HFFc6 (cell line): Measurements from ENCODE around the gene FUNDC2. TPM values are rescaled to one million over a fixed set of nuclear protein-coding genes. Genes with fewer than 3 reads are reported as not detected.
A peak's percentile ranks its signal among the peaks of the same experiment; 100 is the strongest.

Experiments used
- DNase-seq: peaks from one replicate; pipeline ENCODE4 v3.0.0-alpha.2; 2018
- H3K27ac Mint-ChIP-seq: 2 replicates; pipeline ENCODE4 v1.8.0; 2020; ENCODE audit warnings: mild to moderate bottlenecking, mixed read lengths
- H3K27me3 Mint-ChIP-seq: 2 replicates; pipeline ENCODE4 v1.8.0; 2021; ENCODE audit warnings: mild to moderate bottlenecking, moderate library complexity, mixed read lengths; ENCODE audit not compliant: insufficient read depth
- H3K36me3 Mint-ChIP-seq: 2 replicates; pipeline ENCODE4 v1.8.0; 2021; ENCODE audit warnings: low read depth, mixed read lengths
- H3K4me1 Mint-ChIP-seq: 2 replicates; pipeline ENCODE4 v1.8.0; 2020; ENCODE audit warnings: low read depth, mixed read lengths
- H3K4me3 Mint-ChIP-seq: 2 replicates; pipeline ENCODE4 v1.8.0; 2020; ENCODE audit warnings: mild to moderate bottlenecking, moderate library complexity, mixed read lengths
- H3K9me3 Mint-ChIP-seq: 2 replicates; pipeline ENCODE4 v1.8.0; 2020; ENCODE audit warnings: mild to moderate bottlenecking, mixed read lengths
- CTCF ChIP-seq: fragments of 200-600 bp; sonication (generic); IDR thresholded peaks from 2 replicates; pipeline ENCODE4 v1.5.0; 2021; ENCODE audit warnings: antibody characterized with exemption, mild to moderate bottlenecking
- total RNA-seq, 6 experiments: library from RNA; stranded (reverse); fragmentation: NEBNext Ultra II Directional; extraction: Animal tissue kit (Norgen Biotek cat#: 25700); gene quantifications; 2 replicates in 1 of 6; 3 replicates in 5 of 6; pipeline ENCODE4 v1.2.3, GENCODE V29; 2021

The FUNDC2 gene
- total RNA-seq, 6 experiments from 2014 or later = 50.8 to 55.7 (median 53.3) TPM

- Mint-ChIP-seq H3K9me3 (no peaks in the 10 kb centered on the region), H3K4me1 (no peaks in the 10 kb centered on the region), H3K36me3 (no peaks in the 10 kb centered on the region), H3K4me3 (no peak overlapping the region), H3K27me3 (no peaks in the 10 kb centered on the region; the same call in 1 of the 2 replicates), H3K27ac (no peak overlapping the region)
- TF ChIP-seq CTCF = no peak
- no peak for DNase-seq
Measured at GRCh38 chrX:155009994-155010472, 16.6 kb upstream of the FUNDC2 start.

GRCh38 chrX:155020591-155020990 lies 6.1 kb upstream of the FUNDC2 start:
- Mint-ChIP-seq H3K4me3 (no peak overlapping the region), H3K27me3 (peaks cover 3% of the 10 kb centered on the region), H3K27ac (no peak overlapping the region), H3K4me1 (no peaks in the 10 kb centered on the region), H3K36me3 (no peaks in the 10 kb centered on the region), H3K9me3 (no peaks in the 10 kb centered on the region)
- no peak for TF ChIP-seq CTCF
- DNase-seq = no peak

- Mint-ChIP-seq H3K27me3 (peaks cover 2% of the 10 kb centered on the region), H3K4me3 (no peak within 1 kb of the TSS), H3K27ac (no peak within 1 kb of the TSS), H3K9me3 (no peaks in the 10 kb centered on the region), H3K4me1 (no peaks in the 10 kb centered on the region), H3K36me3 (no peaks in the 10 kb centered on the region)
- no peak for TF ChIP-seq CTCF
- DNase-seq = no peak
Measured at GRCh38 chrX:155022585-155022984, 4.1 kb upstream of the FUNDC2 start, which contains the start of gene F8. Gene F8 (minus strand): TSS chrX:155022723. CDS start chrX:155022552, 171 bp downstream.

GRCh38 chrX:155023907-155024833 lies 2.5 kb upstream of the FUNDC2 start:
- no peak for DNase-seq
- no peaks in the 10 kb centered on the region; the same call in none of the 2 replicates for H3K27me3 Mint-ChIP-seq
- H3K36me3 Mint-ChIP-seq = no peaks in the 10 kb centered on the region
- H3K4me3 Mint-ChIP-seq = no peak overlapping the region
- no peak overlapping the region for H3K27ac Mint-ChIP-seq
- no peak for TF ChIP-seq CTCF
- no peaks in the 10 kb centered on the region for H3K9me3 Mint-ChIP-seq
- peaks cover 11% of the 10 kb centered on the region for H3K4me1 Mint-ChIP-seq

- Mint-ChIP-seq H3K27ac (peak overlapping the region; percentile 89), H3K9me3 (no peaks in the 10 kb centered on the region), H3K27me3 (no peaks in the 10 kb centered on the region; the same call in none of the 2 replicates), H3K4me3 (peak overlapping the region; percentile 85), H3K36me3 (no peaks in the 10 kb centered on the region), H3K4me1 (peaks cover 12% of the 10 kb centered on the region)
- no peak for TF ChIP-seq CTCF
- DNase-seq = no peak
Measured at GRCh38 chrX:155026420-155026726, 271 bp upstream of the FUNDC2 start.
